Inflammatory macrophage treated with lipopolysaccharide for 1 hour (primary cell): ENCODE data around the gene GYG1.

Source experiments
- DNase-seq, 2 donors: peaks; one replicate each; pipeline ENCODE4 v3.0.0-alpha.2; 2020 to 2022

Gene GYG1

GRCh38 chr3:149019580-149019979 lies 28.2 kb downstream of the GYG1 start:
- no peak for DNase-seq

- no peak for DNase-seq
Measured at GRCh38 chr3:149020196-149020838, 29.0 kb downstream of the GYG1 start.

GRCh38 chr3:149020839-149021252 lies 29.5 kb downstream of the GYG1 start:
- peak in 1 of 2 donors; percentile 32 for DNase-seq

- no peak for DNase-seq
Measured at GRCh38 chr3:149021830-149022229, 30.5 kb downstream of the GYG1 start.

GRCh38 chr3:149023951-149024350 lies 32.6 kb downstream of the GYG1 start:
- no peak for DNase-seq

GRCh38 chr3:149026718-149027117 lies 35.4 kb downstream of the GYG1 start:
- no peak for DNase-seq

GRCh38 chr3:149031096-149031495 lies 39.8 kb downstream of the GYG1 start:
- DNase-seq, result no peak

GRCh38 chr3:149037684-149038083 lies 46.3 kb downstream of the GYG1 start:
- DNase-seq, result no peak

- DNase-seq, result no peak
Measured at GRCh38 chr3:149038322-149038721, 47.0 kb downstream of the GYG1 start.

GRCh38 chr3:149042789-149043386 lies 51.5 kb downstream of the GYG1 start:
- peak in 1 of 2 donors; percentile 1 for DNase-seq

GRCh38 chr3:149044339-149045083 lies 53.2 kb downstream of the GYG1 start:
- DNase-seq, result no peak

GRCh38 chr3:149055575-149055974 lies 64.2 kb downstream of the GYG1 start:
- no peak for DNase-seq

- no peak for DNase-seq
Measured at GRCh38 chr3:149058198-149058597, 66.9 kb downstream of the GYG1 start.

- no peak for DNase-seq
Measured at GRCh38 chr3:149058602-149059001, 67.3 kb downstream of the GYG1 start.

- no peak for DNase-seq
Measured at GRCh38 chr3:149061776-149062175, 70.4 kb downstream of the GYG1 start.

- DNase-seq, result no peak
Measured at GRCh38 chr3:149067883-149068282, 76.5 kb downstream of the GYG1 start.
